Measurements from ENCODE around the gene TMEM127.

DNA sequence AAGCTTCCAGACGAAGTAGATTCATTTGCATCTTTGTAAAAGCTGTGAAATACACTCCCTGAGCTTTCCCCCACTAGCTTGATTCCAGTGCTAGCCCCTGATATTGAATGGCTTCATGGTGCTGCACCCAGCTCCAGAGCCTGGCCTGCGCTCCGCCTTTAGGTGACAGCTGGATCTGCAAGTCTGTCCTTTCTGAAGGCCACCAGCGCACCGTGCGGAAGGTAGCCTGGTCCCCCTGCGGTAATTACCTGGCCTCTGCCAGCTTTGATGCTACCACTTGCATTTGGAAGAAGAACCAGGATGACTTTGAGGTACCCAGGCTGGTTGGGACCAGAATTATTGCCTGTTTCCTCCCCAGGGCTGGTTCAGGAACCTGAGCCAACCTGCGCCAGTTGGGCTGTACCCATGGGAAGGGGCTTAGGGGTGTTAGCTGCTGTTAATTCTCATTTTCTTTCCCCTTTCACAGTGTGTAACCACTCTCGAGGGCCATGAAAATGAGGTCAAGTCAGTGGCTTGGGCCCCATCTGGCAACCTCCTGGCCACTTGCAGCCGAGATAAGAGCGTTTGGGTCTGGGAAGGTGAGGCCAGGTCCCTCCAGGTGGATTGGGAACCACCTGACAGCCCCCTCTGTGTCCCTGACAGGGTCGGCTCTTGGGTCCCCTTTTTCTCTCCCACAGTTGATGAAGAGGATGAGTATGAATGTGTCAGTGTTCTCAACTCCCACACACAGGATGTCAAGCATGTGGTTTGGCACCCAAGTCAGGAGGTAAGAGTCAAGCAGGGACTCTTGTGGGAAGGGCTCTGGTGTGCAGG, 1.6 kb upstream of the TMEM127 start:
- TF ChIP-seq, protein P1, sequence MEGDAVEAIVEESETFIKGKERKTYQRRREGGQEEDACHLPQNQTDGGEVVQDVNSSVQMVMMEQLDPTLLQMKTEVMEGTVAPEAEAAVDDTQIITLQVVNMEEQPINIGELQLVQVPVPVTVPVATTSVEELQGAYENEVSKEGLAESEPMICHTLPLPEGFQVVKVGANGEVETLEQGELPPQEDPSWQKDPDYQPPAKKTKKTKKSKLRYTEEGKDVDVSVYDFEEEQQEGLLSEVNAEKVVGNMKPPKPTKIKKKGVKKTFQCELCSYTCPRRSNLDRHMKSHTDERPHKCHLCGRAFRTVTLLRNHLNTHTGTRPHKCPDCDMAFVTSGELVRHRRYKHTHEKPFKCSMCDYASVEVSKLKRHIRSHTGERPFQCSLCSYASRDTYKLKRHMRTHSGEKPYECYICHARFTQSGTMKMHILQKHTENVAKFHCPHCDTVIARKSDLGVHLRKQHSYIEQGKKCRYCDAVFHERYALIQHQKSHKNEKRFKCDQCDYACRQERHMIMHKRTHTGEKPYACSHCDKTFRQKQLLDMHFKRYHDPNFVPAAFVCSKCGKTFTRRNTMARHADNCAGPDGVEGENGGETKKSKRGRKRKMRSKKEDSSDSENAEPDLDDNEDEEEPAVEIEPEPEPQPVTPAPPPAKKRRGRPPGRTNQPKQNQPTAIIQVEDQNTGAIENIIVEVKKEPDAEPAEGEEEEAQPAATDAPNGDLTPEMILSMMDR (IDR thresholded peaks at IDR 0.05): peak; percentile 47
- no peak for TF ChIP-seq ZFX (IDR thresholded peaks at IDR 0.05; ENCODE audit: borderline replicate concordance)

Measured in 22Rv1 (cell line).